ENCODE data around the gene GREM2. TPM values are rescaled to one million over a fixed set of nuclear protein-coding genes. Genes with fewer than 3 reads are reported as not detected.

The GREM2 gene
- polyA plus RNA-seq, 1 donor from 2014 or later, result 0.85 TPM

GRCh38 chr1:240441669-240442068 lies 170.3 kb downstream of the GREM2 start:
- Histone ChIP-seq H4K20me1 (ENCODE audit: insufficient read depth) (no peaks in the 10 kb centered on the region), H3K4me3 (ENCODE audit: low read length) (no peak overlapping the region), H3K36me3 (ENCODE audit: insufficient read depth, low read length) (no peaks in the 10 kb centered on the region), H2AFZ (ENCODE audit: low read depth, low read length) (no peak overlapping the region), H3K4me2 (ENCODE audit: low read length) (no peak overlapping the region), H3K9me3 (ENCODE audit: low read length) (no peaks in the 10 kb centered on the region), H3K27me3 (ENCODE audit: insufficient read depth, low read depth, low read length) (no peaks in the 10 kb centered on the region), H3K9me2 (ENCODE audit: insufficient read depth, low read length) (no peaks in the 10 kb centered on the region), H3K9ac (ENCODE audit: low read length) (no peak overlapping the region), H3K27ac (ENCODE audit: low read length) (no peak overlapping the region), H3F3A (ENCODE audit: insufficient read depth, low read length, poor library complexity, severe bottlenecking) (no peaks in the 10 kb centered on the region), H3K79me2 (replicated peaks; ENCODE audit: insufficient read depth, low read length) (no peaks in the 10 kb centered on the region)
- TF ChIP-seq RAD21 (conservative IDR thresholded peaks at IDR 0.05) (no peak), MXI1 (conservative IDR thresholded peaks at IDR 0.05; ENCODE audit: poor library complexity, severe bottlenecking) (no peak), EP300 (conservative IDR thresholded peaks at IDR 0.05; ENCODE audit: poor library complexity, severe bottlenecking) (no peak), TAF1 (IDR thresholded peaks at IDR 0.05; ENCODE audit: low read depth) (no peak), REST (IDR thresholded peaks at IDR 0.05; ENCODE audit: borderline replicate concordance) (no peak), POLR2AphosphoS5 (IDR thresholded peaks at IDR 0.05) (no peak), CTCF (IDR thresholded peaks at IDR 0.05; ENCODE audit: poor library complexity, severe bottlenecking) (no peak), SMC3 (conservative IDR thresholded peaks at IDR 0.05; ENCODE audit: poor library complexity) (no peak), EZH2 (IDR thresholded peaks at IDR 0.05; ENCODE audit: borderline replicate concordance, insufficient read depth, low read length, poor library complexity, severe bottlenecking) (no peak)

Small RNAs within 50 kb of the gene (small RNA-seq; reads per million reads assigned to genes)
- 0 reads per million in 3 experiments for gene RNU5F-8P
